Kidney tubule cell (primary cell): Measurements from ENCODE around the gene F11.
A peak's percentile ranks its signal among the peaks of the same experiment; 100 is the strongest.
"Not testable (repeated sequence)": the region's sequence is repeated elsewhere in the genome, so short reads cannot be mapped to it uniquely, and the experiment has no call there.

Experiments
- DNase-seq: peaks from one replicate; pipeline ENCODE4 v3.0.0-alpha.2; 2018; ENCODE audit warnings: low spot score

The F11 gene

DNA sequence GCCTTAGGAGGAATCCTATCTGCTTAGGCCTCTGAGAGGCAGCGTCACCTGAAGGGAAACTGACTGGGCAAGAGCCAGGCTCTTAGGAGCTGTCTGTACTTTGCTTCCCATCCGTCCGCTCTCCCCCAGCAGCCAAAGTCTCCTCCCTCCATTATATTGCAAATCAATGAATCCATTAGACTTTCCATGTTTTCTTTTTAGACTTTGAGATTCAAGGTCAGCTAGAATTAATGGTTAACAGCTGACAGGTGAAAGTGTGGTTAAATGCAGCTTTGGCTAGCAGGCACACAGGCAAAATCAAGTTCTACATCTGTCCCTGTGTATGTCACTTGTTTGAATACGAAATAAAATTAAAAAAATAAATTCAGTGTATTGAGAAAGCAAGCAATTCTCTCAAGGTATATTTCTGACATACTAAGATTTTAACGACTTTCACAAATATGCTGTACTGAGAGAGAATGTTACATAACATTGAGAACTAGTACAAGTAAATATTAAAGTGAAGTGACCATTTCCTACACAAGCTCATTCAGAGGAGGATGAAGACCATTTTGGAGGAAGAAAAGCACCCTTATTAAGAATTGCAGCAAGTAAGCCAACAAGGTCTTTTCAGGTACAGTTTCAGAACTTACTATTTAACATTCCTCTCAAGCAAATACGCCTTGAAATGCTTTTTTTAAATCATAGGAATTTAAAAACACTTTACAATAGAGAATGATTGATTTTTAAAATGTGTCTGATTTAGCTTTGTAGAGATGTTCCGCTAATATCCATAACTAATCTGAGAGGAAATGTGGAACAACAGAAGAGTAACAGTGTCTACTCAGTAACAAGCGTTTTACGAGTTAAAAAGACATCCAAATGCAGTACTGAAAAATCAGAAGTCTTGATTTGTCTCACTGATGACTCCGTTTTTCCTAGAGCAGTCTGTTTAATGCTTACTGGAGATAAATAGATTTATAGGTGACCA lies at the start of gene F11:
TSS of gene F11 (plus strand) at position 507 of the 970 bp plus-strand sequence. CDS start 948 bp downstream, outside the sequence.
- DNase-seq = peak; percentile 21

DNA sequence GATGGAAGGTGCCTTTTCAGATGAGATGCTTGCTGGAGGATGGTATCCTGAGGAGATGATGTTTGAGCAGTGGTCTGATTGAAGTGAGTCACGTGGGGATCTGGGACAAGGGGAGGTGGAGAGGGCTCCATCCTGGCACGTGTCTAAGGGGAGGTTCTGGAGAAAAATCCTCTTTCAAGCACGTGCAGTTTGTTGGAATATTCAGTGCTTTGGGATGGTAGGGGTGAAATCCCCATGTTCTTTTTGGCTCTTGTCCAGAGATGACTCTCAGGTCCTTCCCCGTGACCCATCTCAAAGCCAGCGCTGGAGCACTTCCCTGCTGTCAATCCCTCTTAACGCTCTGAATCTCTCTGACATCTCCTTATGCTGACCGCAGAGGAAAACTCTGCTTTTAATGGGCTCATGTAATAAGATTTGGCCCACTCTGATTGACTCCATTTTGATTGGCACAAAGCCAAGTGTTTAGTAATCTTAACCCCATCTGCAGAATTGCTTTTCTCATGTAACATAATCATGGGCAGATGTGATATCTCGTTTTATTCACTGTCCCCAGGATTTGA lies 49.4 kb upstream of the F11 start:
- no peak for DNase-seq

DNA sequence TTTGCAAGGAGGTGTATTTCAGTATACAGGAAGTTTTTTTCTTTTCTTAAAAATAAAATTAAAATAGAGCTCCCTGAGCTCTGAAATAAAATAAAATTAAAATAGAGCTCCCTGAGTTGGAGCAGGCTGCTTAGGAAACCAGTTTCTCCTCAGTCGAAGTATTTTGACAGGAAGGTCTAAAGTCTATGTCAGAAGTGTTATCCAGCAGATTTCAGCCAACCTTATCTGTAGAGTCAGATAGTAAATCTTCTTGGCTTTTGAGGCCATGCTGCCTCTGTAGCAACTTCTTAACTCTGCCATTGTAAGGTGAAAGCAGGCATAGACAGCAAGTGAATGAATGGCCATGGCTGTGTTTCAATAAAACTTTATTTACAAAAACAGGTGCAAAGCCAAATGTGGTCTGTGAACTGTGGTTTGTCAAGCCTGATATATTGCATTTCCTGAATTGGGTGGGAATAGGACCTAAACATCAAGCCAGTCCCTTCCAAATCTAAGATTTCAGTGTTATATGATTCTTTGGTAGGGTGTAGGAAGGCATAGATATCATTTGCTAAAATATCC lies 48.2 kb upstream of the F11 start:
- DNase-seq = no peak

DNA sequence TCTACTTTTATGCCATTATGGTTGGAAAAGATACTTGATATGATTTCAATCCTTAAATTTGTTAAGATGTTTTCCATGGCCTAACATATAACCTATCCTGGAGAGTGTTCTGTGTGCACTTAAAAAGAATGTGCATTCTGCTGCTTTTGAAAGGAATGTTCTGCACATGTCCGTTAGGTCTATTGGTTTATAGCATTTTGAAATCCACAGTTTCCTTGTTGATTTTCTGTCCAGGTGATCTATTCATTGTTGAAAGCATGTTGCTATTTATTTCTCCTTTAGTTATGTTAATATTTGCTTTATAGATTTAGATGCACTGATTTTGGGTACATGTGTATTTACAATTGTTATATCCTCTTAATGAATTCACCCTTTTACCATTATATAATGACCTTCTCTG lies 44.4 kb upstream of the F11 start:
- DNase-seq = no peak

DNA sequence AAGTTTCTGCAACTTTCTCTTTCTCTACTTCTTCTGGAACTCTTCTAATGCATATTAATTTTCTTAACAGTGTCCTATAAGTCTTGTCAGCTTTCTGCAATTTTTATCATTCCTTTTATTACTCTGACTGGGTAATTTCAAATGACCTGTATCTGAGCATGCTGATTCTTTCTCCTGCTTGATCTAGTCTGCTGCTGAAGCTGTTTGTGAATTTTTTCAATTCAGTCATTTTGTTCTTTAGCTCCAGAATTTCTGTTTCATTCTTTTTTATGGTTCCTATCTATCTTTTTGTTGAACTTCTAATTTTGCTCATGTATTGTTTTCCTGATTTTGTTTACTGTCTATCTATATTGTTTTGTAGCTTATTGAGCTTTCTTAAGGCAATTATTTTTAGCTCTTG lies 40.1 kb upstream of the F11 start:
- no peak for DNase-seq

DNA sequence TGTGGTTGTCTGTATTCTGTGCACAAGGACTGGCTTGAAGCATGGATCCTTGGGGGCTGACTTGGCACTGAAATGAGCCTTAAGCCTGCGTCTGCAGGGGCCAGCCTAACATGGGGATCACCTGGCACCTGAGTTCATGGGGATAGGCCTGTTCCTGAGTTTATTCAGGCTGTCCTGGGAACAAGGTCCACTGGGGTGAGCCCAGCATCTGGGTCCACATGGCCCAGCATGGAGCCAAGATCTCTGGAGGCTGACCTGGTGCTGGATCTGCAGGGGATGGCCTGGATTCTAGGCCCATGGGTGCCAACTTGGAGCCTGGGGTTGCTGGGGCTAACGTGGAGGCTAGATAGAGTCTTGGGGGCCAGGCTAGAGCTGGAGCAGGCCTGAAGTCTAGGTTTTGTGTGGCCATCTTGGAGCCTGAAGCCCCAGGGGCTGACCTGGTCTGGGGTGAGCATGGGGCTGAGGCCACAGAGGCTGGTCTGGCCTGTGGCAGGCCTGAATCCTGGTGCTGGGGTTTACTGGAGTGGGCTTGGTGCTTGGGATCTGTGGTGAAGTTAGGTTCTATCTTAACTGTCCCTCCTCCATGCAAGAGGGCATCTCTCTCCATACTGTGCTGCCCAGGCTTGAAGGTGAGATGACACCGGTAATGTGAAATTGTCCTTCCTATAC lies 39.3 kb upstream of the F11 start:
- no peak for DNase-seq

DNA sequence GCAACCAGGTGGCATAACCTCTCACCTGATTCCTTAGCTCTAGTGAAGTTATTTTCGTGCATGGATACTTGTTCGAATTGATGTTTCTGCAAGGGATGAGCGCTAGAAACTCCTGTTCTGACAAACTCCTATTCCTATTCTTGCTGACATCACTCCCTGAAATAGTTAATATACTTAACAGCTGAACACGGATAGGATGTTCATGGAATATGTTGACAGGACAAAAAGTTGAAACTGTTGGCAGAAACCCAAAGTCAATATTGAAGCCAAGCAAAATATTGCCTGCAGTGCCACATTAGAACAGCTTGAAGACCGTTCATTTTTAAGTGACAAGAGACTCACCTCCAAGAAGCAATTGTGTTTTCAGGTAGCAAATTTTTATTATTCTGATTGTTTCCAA lies 38.8 kb upstream of the F11 start, which contains the start of gene KLKB1:
TSS of gene KLKB1 (plus strand) at position 287 of the 400 bp plus-strand sequence. CDS start 689 bp downstream, outside the sequence.
- DNase-seq = peak; percentile 24

DNA sequence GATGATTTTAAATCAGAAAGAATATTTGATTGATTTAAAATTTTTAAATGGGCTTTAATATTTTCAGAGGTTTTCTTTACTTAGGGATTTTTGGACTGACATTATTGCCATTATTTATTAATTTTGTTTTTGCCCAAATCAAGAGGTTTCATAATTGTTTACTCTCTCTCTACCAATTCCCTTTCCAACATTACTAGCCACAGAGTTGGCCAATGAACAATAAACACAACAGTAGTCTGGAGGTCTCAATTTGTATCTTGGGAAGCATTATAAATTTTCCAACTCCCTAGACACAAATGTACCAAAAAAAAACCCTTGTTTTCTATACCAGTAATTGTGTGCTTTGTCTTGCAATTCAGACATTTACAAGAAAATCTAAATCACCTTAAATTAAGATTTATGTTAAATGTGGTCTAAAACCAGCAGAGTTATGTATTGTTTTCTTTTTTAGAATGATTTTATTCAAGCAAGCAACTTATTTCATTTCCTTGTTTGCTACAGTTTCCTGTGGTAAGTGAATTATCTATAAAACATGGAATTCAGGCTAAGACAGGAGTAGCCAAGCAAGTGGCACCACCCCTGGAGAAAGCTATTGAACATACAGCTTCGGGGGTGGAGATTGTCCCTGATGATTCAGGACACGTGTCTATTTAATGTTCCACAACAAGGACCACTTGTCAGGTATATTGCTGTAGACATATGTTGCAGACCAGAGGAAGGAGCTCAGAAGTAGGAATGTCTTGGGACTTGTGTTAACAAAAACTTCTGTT lies 38.1 kb upstream of the F11 start:
- peak; percentile 60 for DNase-seq

DNA sequence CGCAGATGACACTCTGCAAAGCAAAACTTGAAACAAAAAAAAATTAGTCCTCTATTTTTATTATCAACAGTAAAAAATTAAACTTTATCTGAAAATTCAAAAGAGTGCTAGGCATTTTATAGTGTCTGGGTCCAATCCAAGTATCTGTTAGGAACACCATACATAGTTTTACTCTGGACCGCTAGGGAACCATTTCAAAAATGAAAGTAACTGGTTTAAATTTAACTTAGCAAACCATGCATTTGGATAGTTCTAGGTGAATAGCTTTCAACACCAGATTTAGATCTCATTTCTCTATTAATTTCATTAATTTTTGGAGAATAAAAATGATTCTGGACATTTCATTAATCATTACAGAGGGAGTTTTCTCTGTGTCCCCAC lies 37.5 kb upstream of the F11 start:
- no peak for DNase-seq

DNA sequence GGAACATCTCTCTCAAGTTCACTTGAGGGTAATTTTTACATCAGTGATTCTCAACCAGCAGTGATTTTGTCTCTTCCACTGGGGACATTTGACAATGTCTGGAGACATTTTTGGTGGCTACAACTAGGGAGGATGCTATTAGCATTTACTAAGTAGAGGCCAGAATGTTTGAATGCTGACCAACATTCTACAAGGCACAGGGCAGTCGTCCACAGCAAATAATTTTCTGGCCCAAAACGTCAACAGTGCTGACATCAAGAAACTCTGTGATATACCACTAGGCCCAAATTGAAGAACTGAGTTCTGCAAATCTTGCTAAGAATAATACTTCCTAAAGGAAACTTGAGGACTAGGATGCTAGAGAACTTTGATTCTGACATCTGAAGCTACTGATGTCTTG lies 31.6 kb upstream of the F11 start:
- no peak for DNase-seq

DNA sequence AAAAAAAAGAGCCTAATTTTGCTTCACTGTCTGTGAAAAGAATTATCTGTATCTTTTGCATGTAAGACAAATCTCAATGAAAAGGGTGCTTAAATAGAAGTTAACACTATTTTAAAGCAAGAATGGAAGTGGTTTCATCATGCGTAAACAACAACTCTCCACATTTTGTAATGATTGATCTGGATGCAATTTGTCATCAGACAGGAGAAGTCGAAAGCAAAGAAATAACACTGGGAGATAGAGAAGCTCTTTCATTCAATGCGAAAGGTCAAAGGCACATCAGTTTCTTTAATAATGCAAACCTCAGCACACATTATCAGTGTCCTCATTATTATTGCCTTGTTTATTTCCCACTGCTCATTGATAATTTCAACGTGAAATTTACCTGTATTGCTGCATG lies 29.9 kb upstream of the F11 start:
- DNase-seq = no peak

DNA sequence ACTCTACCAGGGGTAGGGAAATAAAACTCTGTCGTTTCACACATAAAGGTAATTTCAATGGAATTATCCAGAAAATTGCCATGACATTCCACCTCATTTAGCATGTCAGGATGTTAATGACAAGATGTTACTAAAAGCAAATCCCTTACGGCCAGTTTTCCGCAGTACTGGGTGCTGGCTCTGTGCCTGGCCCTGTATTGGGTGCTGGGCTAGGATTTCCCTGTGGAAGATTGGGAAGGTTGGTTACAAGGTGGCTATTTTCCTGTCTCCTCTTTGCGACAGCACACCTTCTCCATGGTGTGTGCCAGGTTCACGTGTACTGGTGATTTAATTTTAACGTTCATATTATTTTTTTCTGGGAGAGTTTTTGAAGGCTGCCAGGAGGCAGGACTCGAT lies 25.5 kb upstream of the F11 start:
- no peak for DNase-seq

DNA sequence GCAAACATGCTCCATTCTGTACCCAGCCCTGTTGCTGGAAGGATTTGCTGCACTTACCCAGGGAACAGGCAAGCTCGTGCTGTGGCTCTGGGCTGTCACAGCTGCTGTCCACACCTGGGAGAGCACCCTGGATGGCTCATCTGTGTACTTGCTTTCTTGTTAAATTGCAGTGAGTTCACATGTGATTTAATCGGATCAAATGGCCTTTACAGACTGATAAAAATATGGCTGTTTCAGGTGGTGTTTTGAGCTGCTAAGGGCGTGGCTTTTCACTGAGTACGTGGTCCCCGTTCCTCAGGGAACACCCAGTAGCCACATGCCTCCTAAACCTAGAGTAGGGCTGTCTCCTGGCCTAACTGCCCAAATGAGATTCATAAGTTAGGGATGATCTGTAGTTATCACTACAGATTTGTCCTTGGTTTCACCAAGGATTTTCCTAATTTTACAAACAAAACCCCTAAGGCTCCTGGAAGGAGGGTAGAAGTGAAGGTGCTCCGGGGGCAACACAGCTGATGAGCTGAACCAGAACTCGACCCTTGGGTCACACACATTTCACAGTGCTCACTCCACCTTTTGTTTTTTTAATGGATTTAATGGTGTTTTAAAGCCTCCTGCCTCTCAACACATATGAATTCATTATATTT lies 25.0 kb upstream of the F11 start:
- no peak for DNase-seq

DNA sequence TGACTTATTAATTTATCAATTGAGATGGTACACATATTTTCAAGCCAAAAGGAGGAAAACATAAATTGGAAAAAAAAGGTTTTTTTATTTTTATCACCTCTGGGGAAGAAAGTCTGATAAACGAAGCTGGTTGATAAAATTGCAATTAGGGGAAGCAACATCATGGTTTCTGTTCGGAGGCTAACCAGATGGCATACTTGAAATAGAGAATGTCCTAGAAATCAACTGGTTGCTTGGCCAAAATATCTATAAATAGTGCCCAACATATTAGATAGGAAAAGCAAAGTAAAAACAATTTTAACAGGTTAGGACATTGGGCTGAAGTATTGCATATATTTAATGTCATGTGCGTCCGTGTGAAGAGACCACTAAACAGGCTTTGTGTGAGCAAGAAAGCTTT lies 24.4 kb upstream of the F11 start:
- DNase-seq = no peak

DNA sequence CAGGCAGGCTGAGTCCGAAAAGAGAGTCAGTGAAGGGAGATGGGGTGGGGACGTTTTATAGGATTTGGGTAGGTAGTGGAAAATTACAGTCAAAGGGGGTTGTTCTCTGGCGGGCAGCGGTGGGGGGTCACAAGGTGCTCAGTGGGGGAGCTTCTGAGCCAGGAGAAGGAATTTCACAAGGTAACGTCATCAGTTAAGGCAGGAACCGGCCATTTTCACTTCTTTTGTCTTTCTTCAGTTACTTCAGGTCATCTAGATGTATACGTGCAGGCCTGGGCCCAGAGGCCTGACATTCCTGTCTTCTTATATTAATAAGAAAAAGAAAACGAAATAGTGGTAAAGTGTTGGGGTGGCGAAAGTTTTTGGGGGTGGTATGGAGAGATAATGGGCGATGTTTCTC lies 24.0 kb upstream of the F11 start:
- DNase-seq = not testable (repeated sequence)

DNA sequence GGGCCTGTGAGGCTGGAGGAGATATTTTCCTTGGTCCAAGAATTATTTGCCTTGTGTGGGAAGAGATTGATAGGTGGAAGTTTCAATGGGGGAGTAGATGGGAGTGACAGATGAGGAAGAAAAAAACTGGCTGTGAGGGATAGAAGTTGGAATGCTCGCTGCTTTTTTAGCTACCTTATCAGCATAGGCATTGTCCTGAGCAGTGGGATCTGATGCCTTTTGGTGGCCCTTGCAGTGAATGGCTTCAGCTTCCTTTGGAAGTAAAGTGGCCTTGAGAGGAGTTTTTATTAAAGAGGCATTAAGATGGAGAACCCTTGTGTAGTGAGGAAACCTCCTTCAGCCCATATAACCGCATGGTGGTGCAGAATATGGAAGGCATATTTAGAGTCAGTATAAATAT lies 22.7 kb upstream of the F11 start:
- no peak for DNase-seq

DNA sequence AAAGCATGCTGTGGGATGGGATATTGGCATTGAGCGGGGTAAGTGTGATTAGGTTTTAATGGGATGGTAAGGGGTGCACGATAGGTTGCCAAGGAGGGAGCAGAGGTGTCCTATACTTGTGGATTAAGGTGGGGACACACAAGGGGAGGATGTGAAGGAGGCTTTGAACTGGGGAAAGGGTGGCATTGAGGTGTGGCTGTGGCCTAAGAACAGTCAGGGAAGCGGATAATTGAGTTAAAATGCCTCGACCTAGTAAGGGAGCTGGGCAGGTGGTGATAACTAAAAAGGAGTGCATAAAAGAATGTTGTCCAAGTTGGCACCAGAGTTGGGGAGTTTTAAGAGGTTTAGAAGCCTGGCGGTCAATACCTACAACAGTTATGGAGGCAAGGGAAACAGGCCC lies 21.2 kb upstream of the F11 start:
- DNase-seq = no peak

DNA sequence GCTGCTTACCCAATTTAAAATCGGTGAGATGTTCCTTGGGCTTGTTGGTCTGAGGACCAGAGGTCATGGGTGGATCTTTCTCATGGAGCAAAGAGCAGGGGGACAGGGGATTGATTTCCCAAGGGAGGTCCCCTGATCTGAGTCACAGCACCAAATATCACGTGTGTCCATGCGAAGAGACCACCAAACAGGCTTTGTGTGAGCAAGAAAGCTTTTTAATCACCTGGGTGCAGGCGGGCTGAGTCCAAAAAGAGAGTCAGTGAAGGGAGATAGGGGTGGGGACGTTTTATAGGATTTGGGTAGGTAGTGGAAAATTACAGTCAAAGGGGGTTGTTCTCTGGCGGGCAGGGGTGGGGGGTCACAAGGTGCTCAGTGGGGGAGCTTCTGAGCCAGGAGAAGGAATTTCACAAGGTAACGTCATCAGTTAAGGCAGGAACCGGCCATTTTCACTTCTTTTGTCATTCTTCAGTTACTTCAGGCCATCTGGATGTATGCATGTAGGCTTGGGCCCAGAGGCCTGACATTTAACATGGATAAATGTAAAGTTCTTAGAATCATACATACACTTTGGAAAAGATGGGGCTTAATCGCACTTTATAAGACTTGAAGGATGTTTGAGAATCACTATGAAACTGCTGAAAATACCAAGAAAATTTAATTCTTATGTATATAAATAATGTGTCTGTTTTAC lies 18.8 kb upstream of the F11 start:
- not testable (repeated sequence) for DNase-seq

DNA sequence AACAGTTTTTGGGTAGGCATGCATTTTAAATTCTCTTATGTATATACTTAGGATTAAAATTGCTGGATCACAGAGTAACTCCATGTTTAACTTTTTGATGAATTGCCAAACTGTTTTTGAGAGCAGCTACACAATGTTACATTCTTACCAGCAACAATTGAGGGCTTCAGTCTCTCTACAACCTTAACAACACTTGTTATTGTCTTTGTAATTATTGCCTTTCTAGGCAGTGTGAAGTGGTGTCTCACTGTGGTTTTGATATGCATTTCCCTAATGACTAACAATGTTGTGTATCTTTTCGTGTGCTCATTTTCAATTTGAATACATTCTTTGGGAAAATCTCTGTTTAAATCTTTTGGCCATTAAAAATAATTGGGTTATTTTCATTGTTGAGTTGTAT lies 17.3 kb upstream of the F11 start:
- DNase-seq = no peak
